ENCODE results near the gene KLHL22.
A peak's percentile ranks its signal among the peaks of the same experiment; 100 is the strongest.
"Not testable (repeated sequence)": the region's sequence is repeated elsewhere in the genome, so short reads cannot be mapped to it uniquely, and the experiment has no call there.

KLHL22 gene

DNA sequence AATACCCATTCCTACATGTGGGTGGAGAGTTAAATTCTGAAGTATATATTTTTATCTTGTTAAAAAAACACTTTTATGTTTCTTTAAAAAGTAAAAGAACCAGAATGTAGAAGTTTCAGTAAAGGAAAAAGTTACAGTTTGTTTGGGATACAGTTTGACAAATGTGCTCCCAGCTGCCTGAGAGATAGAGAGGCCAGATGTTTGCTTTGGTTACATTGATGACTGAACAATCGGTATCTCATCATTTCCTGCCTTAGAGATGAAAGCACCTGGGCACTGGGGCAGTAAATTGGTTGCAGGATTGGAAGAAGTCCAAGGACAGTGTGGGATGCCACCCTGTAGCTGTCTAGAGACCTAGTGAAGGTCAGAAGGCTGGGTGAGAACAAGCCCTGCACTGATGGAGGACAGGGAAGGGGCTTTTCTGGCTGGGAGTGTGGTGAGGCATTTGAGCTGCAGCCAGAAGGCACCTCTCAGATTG is 28.4 kb upstream of the KLHL22 start:
- no peak for DNase-seq

GRCh38 chr22:20523086-20523983 is 27.7 kb upstream of the KLHL22 start:
- DNase-seq: no peak

- DNase-seq: no peak
These were observed 26.8 kb upstream of the KLHL22 start for GRCh38 chr22:20522134-20523004.

GRCh38 chr22:20520093-20520511 is 24.5 kb upstream of the KLHL22 start:
- no peak for DNase-seq

DNA sequence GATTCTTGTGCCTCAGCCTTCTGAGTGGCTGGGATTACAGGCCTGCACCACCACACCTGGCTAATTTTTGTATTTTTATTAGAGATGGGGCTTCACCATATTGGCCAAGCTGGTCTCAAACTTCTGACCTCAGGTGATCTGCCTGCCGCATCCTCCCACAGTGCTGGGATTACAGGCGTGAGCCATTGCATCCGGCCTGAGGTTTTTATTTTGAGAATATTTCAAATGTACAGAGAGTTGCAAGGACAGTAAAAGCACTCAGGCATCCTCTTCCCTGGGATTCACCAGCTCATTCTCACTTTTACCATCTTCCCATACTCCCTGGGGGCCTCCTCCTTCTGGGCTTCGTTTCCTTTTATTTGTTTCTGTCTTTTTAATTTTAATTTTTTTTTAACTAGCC is 24.0 kb upstream of the KLHL22 start:
- DNase-seq: no peak

- no peak for DNase-seq
These were observed 22.4 kb upstream of the KLHL22 start for GRCh38 chr22:20517841-20518592.

DNA sequence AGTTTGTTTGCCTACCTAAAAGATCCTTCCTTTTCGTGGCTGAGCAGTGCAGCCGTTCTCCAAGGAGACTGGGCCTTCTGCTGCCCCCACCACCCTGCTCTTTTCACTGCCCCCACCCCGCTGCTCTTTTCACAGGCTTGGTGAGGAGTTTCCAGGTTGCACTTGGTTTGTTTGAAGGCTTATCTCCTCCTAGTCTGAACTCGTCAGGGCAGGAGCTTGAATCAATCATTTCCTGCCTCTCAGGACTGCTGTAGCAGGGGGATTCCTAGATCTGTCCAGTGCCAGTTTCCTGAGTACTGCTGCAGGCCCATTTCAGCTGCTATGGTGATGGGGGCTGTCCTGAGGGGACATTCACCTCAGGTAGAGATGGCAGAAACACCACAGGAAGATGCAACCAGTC is 21.8 kb upstream of the KLHL22 start:
- no peak for DNase-seq

DNA sequence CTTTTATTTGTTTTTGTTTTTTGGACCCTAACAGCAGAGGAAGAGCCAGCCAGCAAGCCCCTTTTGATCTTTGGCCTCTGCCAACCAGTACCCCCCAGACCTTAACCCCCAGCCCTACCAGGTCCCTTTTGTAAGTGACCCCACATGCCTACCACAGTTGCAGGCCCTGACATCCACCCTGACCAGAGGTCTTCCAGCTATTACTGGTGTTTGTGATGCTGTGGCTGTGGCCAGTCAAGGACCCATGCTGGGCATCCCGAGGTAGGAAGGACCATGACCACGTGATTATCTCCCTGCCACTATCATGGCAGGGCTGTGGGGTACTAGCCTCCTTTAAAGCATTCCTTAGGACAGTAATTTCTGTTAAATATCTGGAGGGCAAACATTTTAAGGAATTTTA is 20.8 kb upstream of the KLHL22 start:
- no peak for DNase-seq

GRCh38 chr22:20514658-20515406 is 19.2 kb upstream of the KLHL22 start:
- no peak for DNase-seq

DNA sequence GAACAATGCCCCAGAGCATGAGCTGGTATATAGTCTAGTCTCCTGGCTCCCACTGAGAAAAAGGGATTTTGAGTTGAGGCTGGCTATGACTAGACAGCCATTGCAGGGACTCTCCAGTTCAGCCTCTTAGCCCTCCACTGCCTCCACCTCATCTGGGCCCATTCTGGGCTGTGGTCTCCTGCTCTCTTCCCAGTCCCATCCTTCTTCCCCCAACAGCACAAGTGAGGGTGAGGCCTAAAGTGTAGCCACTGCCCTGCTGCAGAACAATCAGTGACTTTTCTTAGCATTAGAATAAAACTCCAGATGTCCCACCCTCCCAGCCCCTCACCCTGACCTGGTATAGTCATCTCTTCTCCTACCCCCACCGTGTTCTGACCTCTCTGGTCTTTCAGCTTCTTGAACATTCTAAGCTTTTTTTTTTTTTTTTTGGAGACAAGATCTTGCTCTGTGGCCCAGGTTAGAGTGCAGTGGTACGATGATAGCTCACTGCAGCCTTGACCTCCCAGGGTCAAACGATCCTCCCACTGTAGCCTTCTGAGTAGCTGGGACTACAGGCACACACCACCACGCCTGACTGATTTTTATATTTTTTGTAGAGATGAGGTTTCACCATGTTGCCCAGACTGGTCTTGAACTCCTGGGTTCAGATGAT is 16.1 kb upstream of the KLHL22 start:
- DNase-seq: no peak

DNA sequence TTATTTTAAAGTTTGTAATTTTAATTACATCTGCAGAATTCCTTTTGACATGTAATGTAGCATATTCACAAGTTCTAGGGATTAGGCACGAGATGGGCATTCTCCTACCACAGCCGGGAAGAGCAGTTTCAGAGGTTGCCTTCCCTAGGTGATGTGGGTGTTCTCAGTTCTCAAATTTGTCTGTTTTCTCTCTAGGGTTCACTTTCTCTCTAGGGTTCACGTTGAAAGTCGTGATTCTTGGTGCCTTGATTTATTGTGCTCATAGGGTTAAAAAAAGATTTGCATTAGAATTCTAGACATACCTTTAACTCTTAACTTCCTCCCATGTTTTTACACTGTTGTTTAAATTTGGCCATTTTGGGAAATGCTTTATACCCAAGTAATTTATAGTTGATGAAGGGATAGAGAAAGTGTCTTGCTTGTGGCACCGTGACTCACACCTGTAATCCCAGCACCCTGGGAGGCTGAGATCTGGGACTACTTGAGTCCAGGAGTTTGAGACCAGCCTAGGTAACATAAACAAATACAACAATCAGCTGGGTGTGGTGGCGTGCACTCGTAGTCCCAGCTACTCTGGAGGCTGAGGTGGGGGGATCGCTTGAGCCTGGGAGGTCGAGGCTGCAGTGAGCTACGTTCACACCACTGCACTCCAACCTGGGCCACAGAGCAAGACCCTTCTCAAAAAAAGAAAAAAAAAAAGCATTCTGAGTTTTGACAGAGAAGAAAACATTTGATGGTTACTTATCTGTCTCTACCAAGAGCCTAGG is 15.4 kb upstream of the KLHL22 start:
- no peak for DNase-seq

- DNase-seq: no peak
These were observed 13.9 kb upstream of the KLHL22 start for GRCh38 chr22:20509344-20510047.

- no peak for DNase-seq
These were observed 13.2 kb upstream of the KLHL22 start for GRCh38 chr22:20508815-20509271.

- DNase-seq: not testable (repeated sequence)
These were observed 12.6 kb upstream of the KLHL22 start for GRCh38 chr22:20508067-20508755.

- peak; percentile 89 for DNase-seq
These were observed 11.9 kb upstream of the KLHL22 start, which contains the start of gene MED15 for GRCh38 chr22:20507253-20508066. Gene MED15, plus strand, starts transcription at chr22:20507610. Its CDS starts 69 bp downstream, at chr22:20507679.

DNA sequence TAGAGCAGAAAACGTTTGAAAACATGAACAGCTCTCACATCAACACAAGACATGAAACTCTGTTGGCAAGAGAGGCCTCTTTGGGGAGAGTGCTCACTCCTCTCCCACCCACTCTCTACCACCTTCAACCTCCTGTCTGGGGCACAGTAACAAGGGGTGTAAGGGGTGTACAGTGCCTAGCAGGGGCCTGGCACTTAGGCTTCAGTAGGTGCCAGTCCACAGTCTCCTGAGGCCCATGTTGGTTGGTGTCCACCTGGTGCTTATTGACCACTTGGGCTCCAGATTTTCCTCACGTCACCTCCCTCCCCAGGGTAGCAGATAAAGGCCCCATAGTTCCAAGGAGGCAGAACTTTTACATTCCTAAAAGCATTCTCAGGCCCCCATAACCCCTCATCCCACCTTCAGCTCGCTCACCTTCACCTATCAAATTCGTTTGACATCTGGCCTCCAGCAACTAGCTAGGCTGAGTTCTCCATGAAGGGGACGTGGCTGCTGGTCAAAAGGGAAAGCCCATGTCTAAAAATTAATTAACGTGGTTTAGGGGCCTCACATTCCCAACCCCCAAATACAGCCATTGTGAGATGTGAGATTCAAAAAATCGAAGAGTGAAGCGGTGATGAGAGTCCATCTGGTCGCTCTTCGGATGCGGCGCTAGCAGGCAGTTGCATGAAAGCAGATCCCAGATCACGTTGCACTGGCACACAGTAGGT is 11.1 kb upstream of the KLHL22 start:
- no peak for DNase-seq

DNA sequence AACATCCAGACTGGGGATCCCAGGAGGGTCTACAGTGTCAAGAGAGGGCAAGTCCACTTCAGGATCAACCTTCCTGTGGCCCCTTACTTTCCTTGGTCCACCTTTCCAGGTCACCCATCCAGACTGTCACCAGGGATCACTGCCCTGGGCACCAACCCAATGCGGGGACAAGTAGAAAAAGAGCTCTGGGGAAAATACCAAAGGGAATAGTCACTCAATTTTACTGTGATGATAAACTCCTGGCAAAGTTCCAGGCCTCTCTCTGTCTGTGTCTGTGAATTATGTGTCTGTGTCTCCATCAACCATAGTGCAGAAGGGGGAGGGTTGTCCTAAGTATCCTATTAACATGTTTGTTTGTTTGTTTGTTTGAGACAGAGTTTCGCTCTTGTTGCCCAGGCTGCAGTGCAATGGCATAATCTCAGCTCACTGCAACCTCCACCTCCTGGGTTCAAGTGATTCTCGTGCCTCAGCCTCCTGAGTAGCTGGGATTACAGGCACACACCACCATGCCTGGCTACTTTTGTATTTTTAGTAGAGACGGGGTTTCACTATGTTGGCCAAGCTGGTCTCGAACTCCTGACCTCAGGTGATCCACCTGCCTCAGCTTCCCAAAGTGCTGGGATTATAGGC is 8.8 kb upstream of the KLHL22 start:
- not testable (repeated sequence) for DNase-seq

Measured in right kidney (tissue), 1 donor.